Panc1 (cell line): Measurements from ENCODE around the gene ZNF410. TPM values are rescaled to one million over a fixed set of nuclear protein-coding genes. Genes with fewer than 3 reads are reported as not detected.
A peak's percentile ranks its signal among the peaks of the same experiment; 100 is the strongest.

Experiments
- ATAC-seq: fragments of 200-7000 bp; cut with Tn5 transposase; 2 replicates; pipeline ENCODE4 v1.9.1; 2020; ENCODE audit warnings: mild to moderate bottlenecking, moderate library complexity
- BruUV-seq: library from RNA; stranded (reverse); fragments of 400-500 nt; replicated peaks from 2 replicates; lab custom pipeline; 2021; lab: Mats Ljungman, UMichigan
- CTCF ChIA-PET: fragments of 300-600 bp; sonication (Branson Sonifier 250); formaldehyde crosslinking; loops from one replicate; lab custom pipeline; 2022; ENCODE audit warnings: antibody characterized with exemption; lab: Charles Lee
- POLR2A ChIA-PET: fragments of 300-600 bp; sonication (Branson Sonifier 250); formaldehyde crosslinking; loops from one replicate; lab custom pipeline; 2022; ENCODE audit warnings: antibody characterized with exemption; lab: Charles Lee
- DNase-seq: peaks from one replicate; pipeline ENCODE4 v3.0.0-alpha.2; 2010; ENCODE audit warnings: low read depth, low spot score
- H3K27ac ChIP-seq: 2 replicates; pipeline ENCODE4 v1.5.1; 2011; ENCODE audit warnings: mild to moderate bottlenecking, low read length, inconsistent platforms
- H3K27me3 ChIP-seq: fragments of 200-500 bp; sonication (Bioruptor generic); 2 replicates; pipeline ENCODE4 v1.6.0; 2014; ENCODE audit warnings: low read length, inconsistent platforms; ENCODE audit not compliant: control insufficient read depth, insufficient read depth
- H3K36me3 ChIP-seq: fragments of 200-500 bp; sonication (Bioruptor generic); 2 replicates; pipeline ENCODE4 v1.5.1; 2014; ENCODE audit warnings: inconsistent platforms, mild to moderate bottlenecking, low read length, moderate library complexity; ENCODE audit not compliant: control insufficient read depth, insufficient read depth
- H3K4me1 ChIP-seq: 2 replicates; pipeline ENCODE4 v1.5.1; 2011; ENCODE audit warnings: inconsistent platforms, mild to moderate bottlenecking, low read length, moderate library complexity; ENCODE audit not compliant: control insufficient read depth, insufficient read depth
- H3K4me3 ChIP-seq, 2 experiments: 2 replicates each; pipeline ENCODE4 v1.5.1; 2011 to 2012; ENCODE audit warnings: low read depth in 2 of 2, low read length in 2 of 2, mild to moderate bottlenecking in 2 of 2, inconsistent platforms in 1 of 2, moderate library complexity in 1 of 2
- H3K9me3 ChIP-seq: fragments of 200-500 bp; sonication (Bioruptor generic); 2 replicates; pipeline ENCODE4 v1.5.1; 2014; ENCODE audit warnings: low read depth, mild to moderate bottlenecking, inconsistent platforms, low read length, moderate library complexity; ENCODE audit not compliant: control insufficient read depth, insufficient read depth
- POLR2AphosphoS5 ChIP-seq: IDR thresholded peaks from 2 replicates; pipeline ENCODE4 v1.6.1; 2012; ENCODE audit warnings: mild to moderate bottlenecking, low read depth, low read length, moderate library complexity
- REST ChIP-seq, 2 experiments: IDR thresholded peaks; 2 replicates each; pipeline ENCODE4 v1.6.1; 2011 to 2012; ENCODE audit warnings: low read depth in 2 of 2, control low read depth in 1 of 2, low read length in 1 of 2, mild to moderate bottlenecking in 1 of 2, moderate library complexity in 1 of 2; ENCODE audit not compliant: insufficient read depth in 1 of 2
- SIN3A ChIP-seq: IDR thresholded peaks from 2 replicates; pipeline ENCODE4 v1.6.1; 2012; ENCODE audit warnings: low read depth, mild to moderate bottlenecking, low read length, moderate library complexity, borderline replicate concordance; ENCODE audit not compliant: insufficient read depth
- TCF7L2 ChIP-seq: IDR thresholded peaks from 2 replicates; pipeline ENCODE4 v1.6.1; 2011; ENCODE audit warnings: mild to moderate bottlenecking, low read depth, low read length, inconsistent platforms
- in situ Hi-C: cut with HindIII; loops from 2 replicates; pipeline ENCODE4 v1.10.0; 2016; ENCODE audit warnings: low sequenced_read_pairs, low pct_unique_long_range_greater_than_20kb
- intact Hi-C: fragments of 100-400 bp; cut with micrococcal nuclease; formaldehyde crosslinking; loops from one replicate; pipeline ENCODE4 v1.10.0; 2022; ENCODE audit not compliant: unreplicated experiment
- total RNA-seq: library from RNA; stranded (reverse); gene quantifications from one replicate; pipeline ENCODE4 v1.2.1, GENCODE V29; 2021; ENCODE audit not compliant: unreplicated experiment
- TF ChIP-seq, protein P1 (sequence below): fragments of 450-650 bp; IDR thresholded peaks from 2 replicates; pipeline ENCODE4 v1.5.1; 2017; ENCODE audit warnings: mild to moderate bottlenecking

The ZNF410 gene
- total RNA-seq, 1 experiment from 2014 or later = 31.2 TPM

GRCh38 chr14:73884438-73885190, 2.0 kb upstream of the ZNF410 start:
- POLR2A ChIA-PET = no interaction called here
- Histone ChIP-seq H3K27me3 (no peaks in the 10 kb centered on the region), H3K9me3 (no peaks in the 10 kb centered on the region), H3K36me3 (peaks cover 10% of the 10 kb centered on the region), H3K4me1 (peaks cover 13% of the 10 kb centered on the region; the same call in 1 of the 2 replicates), H3K27ac (no peak overlapping the region; the same call in 1 of the 2 replicates), H3K4me3 (no peak overlapping the region)
- in situ Hi-C loops (no loop called here), intact Hi-C loops (no loop called here)
- CTCF ChIA-PET = no interaction called here
- TF ChIP-seq SIN3A (no peak), POLR2AphosphoS5 (no peak), REST (IDR thresholded peaks at IDR 0.05; ENCODE audit: insufficient read depth in 1 of 2, low read depth in 2 of 2, low read length in 1 of 2) (no peak), TCF7L2 (no peak)
- TF ChIP-seq, protein P1, sequence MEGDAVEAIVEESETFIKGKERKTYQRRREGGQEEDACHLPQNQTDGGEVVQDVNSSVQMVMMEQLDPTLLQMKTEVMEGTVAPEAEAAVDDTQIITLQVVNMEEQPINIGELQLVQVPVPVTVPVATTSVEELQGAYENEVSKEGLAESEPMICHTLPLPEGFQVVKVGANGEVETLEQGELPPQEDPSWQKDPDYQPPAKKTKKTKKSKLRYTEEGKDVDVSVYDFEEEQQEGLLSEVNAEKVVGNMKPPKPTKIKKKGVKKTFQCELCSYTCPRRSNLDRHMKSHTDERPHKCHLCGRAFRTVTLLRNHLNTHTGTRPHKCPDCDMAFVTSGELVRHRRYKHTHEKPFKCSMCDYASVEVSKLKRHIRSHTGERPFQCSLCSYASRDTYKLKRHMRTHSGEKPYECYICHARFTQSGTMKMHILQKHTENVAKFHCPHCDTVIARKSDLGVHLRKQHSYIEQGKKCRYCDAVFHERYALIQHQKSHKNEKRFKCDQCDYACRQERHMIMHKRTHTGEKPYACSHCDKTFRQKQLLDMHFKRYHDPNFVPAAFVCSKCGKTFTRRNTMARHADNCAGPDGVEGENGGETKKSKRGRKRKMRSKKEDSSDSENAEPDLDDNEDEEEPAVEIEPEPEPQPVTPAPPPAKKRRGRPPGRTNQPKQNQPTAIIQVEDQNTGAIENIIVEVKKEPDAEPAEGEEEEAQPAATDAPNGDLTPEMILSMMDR = no peak
- ATAC-seq = no peak
- no peak for DNase-seq
- BruUV-seq = no TSS peak

- CTCF ChIA-PET = no interaction called here
Measured at GRCh38 chr14:73887318-73887616, 608 bp downstream of the ZNF410 start.

More at GRCh38 chr14:73887318-73887616, 608 bp downstream of the ZNF410 start:
- Histone ChIP-seq H3K27me3 (no peaks in the 10 kb centered on the region), H3K4me1 (peaks cover 13% of the 10 kb centered on the region; the same call in 1 of the 2 replicates), H3K27ac (peak overlapping the region; percentile 95), H3K36me3 (peaks cover 10% of the 10 kb centered on the region), H3K4me3 (peak overlapping the region; percentile 86 to 88), H3K9me3 (no peaks in the 10 kb centered on the region)
- in situ Hi-C loops = no loop called here
- DNase-seq (no peak), ATAC-seq (no peak)
- TF ChIP-seq, protein P1 = no peak
- TF ChIP-seq TCF7L2 = no peak
- TF ChIP-seq POLR2AphosphoS5 = no peak
- TF ChIP-seq REST (IDR thresholded peaks at IDR 0.05; ENCODE audit: insufficient read depth in 1 of 2, low read depth in 2 of 2, low read length in 1 of 2) = no peak
- no peak for TF ChIP-seq SIN3A
- intact Hi-C loops = no loop called here
- BruUV-seq = no TSS peak
- POLR2A ChIA-PET = no interaction called here
